Gastrocnemius medialis (tissue), 4 donors: Measurements from ENCODE around the gene OSTF1.

Source experiments
- CTCF ChIP-seq, 5 experiments: fragments of 450-650 bp in 3 of 5; fragments of 200-600 bp in 2 of 5; sonication (generic) in 2 of 5; IDR thresholded peaks in 4 of 5; conservative IDR thresholded peaks in 1 of 5; 1 replicate in 4 of 5; 2 replicates in 1 of 5; pipeline ENCODE4 v1.5.1; 2016 to 2019; ENCODE audit warnings: antibody characterized with exemption in 5 of 5, mild to moderate bottlenecking in 3 of 5, moderate library complexity in 3 of 5
- POLR2A ChIP-seq, 2 donors: fragments of 450-650 bp; IDR thresholded peaks; one replicate each; pipeline ENCODE4 v1.6.1; 2017; ENCODE audit warnings: antibody characterized with exemption in 2 of 2, mild to moderate bottlenecking in 2 of 2, moderate library complexity in 2 of 2

GRCh38 chr9:75108571-75108970 lies 20.3 kb downstream of the OSTF1 start:
- no peak for TF ChIP-seq CTCF (IDR thresholded peaks at IDR 0.05 in 4 of 5, conservative IDR thresholded peaks at IDR 0.05 in 1 of 5)
- no peak for TF ChIP-seq POLR2A (IDR thresholded peaks at IDR 0.05)
